Epidermal melanocyte (primary cell): ENCODE data around the gene PHF2.

ENCODE experiments used
- DNase-seq: peaks from one replicate; pipeline ENCODE4 v3.0.0; 2011; ENCODE audit warnings: low spot score; ENCODE audit not compliant: insufficient read length

PHF2 gene

GRCh38 chr9:93576258-93577077 lies at the start of gene PHF2:
PHF2 (plus strand) TSS chr9:93576584; CDS start chr9:93576774, 190 bp downstream.
- no peak for DNase-seq

GRCh38 chr9:93531374-93531773 lies 45.0 kb upstream of the PHF2 start:
- no peak for DNase-seq

GRCh38 chr9:93532141-93532540 lies 44.2 kb upstream of the PHF2 start:
- no peak for DNase-seq

- no peak for DNase-seq
Measured at GRCh38 chr9:93533863-93534262, 42.5 kb upstream of the PHF2 start.

- no peak for DNase-seq
Measured at GRCh38 chr9:93536167-93536566, 40.2 kb upstream of the PHF2 start.

- DNase-seq, result no peak
Measured at GRCh38 chr9:93536874-93537273, 39.5 kb upstream of the PHF2 start.

GRCh38 chr9:93540305-93540704 lies 36.1 kb upstream of the PHF2 start:
- DNase-seq, result no peak

GRCh38 chr9:93541005-93541404 lies 35.4 kb upstream of the PHF2 start:
- DNase-seq, result no peak

GRCh38 chr9:93541581-93542349 lies 34.6 kb upstream of the PHF2 start:
- DNase-seq, result no peak

GRCh38 chr9:93543117-93543516 lies 33.3 kb upstream of the PHF2 start:
- no peak for DNase-seq

- DNase-seq, result no peak
Measured at GRCh38 chr9:93546356-93546755, 30.0 kb upstream of the PHF2 start.

GRCh38 chr9:93549611-93550010 lies 26.8 kb upstream of the PHF2 start:
- DNase-seq, result no peak

GRCh38 chr9:93552923-93553322 lies 23.5 kb upstream of the PHF2 start:
- no peak for DNase-seq

- no peak for DNase-seq
Measured at GRCh38 chr9:93555370-93555769, 21.0 kb upstream of the PHF2 start.

- DNase-seq, result no peak
Measured at GRCh38 chr9:93557366-93558137, 18.8 kb upstream of the PHF2 start.

GRCh38 chr9:93558503-93558902 lies 17.9 kb upstream of the PHF2 start:
- DNase-seq, result no peak

GRCh38 chr9:93560991-93561390 lies 15.4 kb upstream of the PHF2 start:
- DNase-seq, result no peak

- DNase-seq, result no peak
Measured at GRCh38 chr9:93562157-93562556, 14.2 kb upstream of the PHF2 start.

GRCh38 chr9:93565089-93565488 lies 11.3 kb upstream of the PHF2 start:
- DNase-seq, result no peak

- peak; percentile 97 for DNase-seq
Measured at GRCh38 chr9:93566408-93567270, 9.7 kb upstream of the PHF2 start.
